Caco-2 (cell line): ENCODE data around the gene TMEM229B. TPM values are rescaled to one million over a fixed set of nuclear protein-coding genes. Genes with fewer than 3 reads are reported as not detected.

Source experiments
- BruUV-seq: library from RNA; stranded (reverse); fragments of 400-500 nt; replicated peaks from 2 replicates; lab custom pipeline; 2021; lab: Mats Ljungman, UMichigan
- CTCF ChIA-PET: fragments of 300-600 bp; sonication (Branson Sonifier 250); formaldehyde crosslinking; loops from one replicate; lab custom pipeline; 2022; ENCODE audit warnings: antibody characterized with exemption; lab: Charles Lee
- POLR2A ChIA-PET: fragments of 300-600 bp; sonication (Branson Sonifier 250); formaldehyde crosslinking; loops from one replicate; lab custom pipeline; 2022; ENCODE audit warnings: antibody characterized with exemption; lab: Charles Lee
- DNase-seq, 2 experiments: peaks; one replicate each; pipeline versions ENCODE4 v3.0.0 to v3.0.0-alpha.2; 2020 to 2022
- H3K27me3 ChIP-seq: replicated peaks from 2 replicates; pipeline ENCODE4 v1.6.0; 2011; ENCODE audit warnings: low read length; ENCODE audit not compliant: control insufficient read depth, insufficient read depth
- H3K36me3 ChIP-seq: 2 replicates; pipeline ENCODE4 v1.5.1; 2011; ENCODE audit warnings: low read length; ENCODE audit not compliant: control insufficient read depth, insufficient read depth
- H3K4me1 ChIP-seq: fragments of 250-450 bp; sonication (Bioruptor Pico); 2 replicates; pipeline ENCODE4 v1.5.1; 2020; ENCODE audit warnings: mild to moderate bottlenecking
- H3K4me3 ChIP-seq: 2 replicates; pipeline ENCODE4 v1.5.1; 2011; ENCODE audit warnings: low read depth, mild to moderate bottlenecking, control low read depth, low read length
- H3K9me3 ChIP-seq: fragments of 250-450 bp; sonication (Bioruptor Pico); 2 replicates; pipeline ENCODE4 v1.5.1; 2020; ENCODE audit warnings: mild to moderate bottlenecking, moderate library complexity
- H3K27ac Mint-ChIP-seq: one replicate; pipeline ENCODE4 v1.8.0; 2022; ENCODE audit warnings: mixed read lengths; ENCODE audit not compliant: unreplicated experiment
- H3K27me3 Mint-ChIP-seq: one replicate; pipeline ENCODE4 v1.8.0; 2022; ENCODE audit warnings: mixed read lengths; ENCODE audit not compliant: insufficient read depth, unreplicated experiment
- H3K36me3 Mint-ChIP-seq: one replicate; pipeline ENCODE4 v1.8.0; 2022; ENCODE audit warnings: mild to moderate bottlenecking, mixed read lengths; ENCODE audit not compliant: insufficient read depth, unreplicated experiment
- H3K4me1 Mint-ChIP-seq: one replicate; pipeline ENCODE4 v1.8.0; 2022; ENCODE audit warnings: low read depth, mixed read lengths; ENCODE audit not compliant: unreplicated experiment
- H3K4me3 Mint-ChIP-seq: one replicate; pipeline ENCODE4 v1.8.0; 2022; ENCODE audit warnings: mild to moderate bottlenecking, moderate library complexity, mixed read lengths; ENCODE audit not compliant: unreplicated experiment
- H3K9me3 Mint-ChIP-seq: one replicate; pipeline ENCODE4 v1.8.0; 2022; ENCODE audit warnings: mixed read lengths; ENCODE audit not compliant: unreplicated experiment
- CTCF ChIP-seq, 2 experiments: fragments of 200-600 bp in 1 of 2; IDR thresholded peaks; 1 replicate in 1 of 2; 2 replicates in 1 of 2; pipeline versions ENCODE4 v1.5.1 to v1.8.0; 2011 to 2022; ENCODE audit warnings: antibody characterized with exemption in 1 of 2, control low read depth in 1 of 2, inconsistent platforms in 1 of 2, low read depth in 1 of 2, low read length in 1 of 2, mild to moderate bottlenecking in 1 of 2, moderate library complexity in 1 of 2; ENCODE audit not compliant: insufficient read depth in 1 of 2, severe bottlenecking in 1 of 2, unreplicated experiment in 1 of 2
- intact Hi-C: fragments of 100-400 bp; cut with micrococcal nuclease; formaldehyde crosslinking; loops from one replicate; pipeline ENCODE4 v1.10.0; 2022; ENCODE audit not compliant: unreplicated experiment
- total RNA-seq: library from RNA; stranded (reverse); gene quantifications from 2 replicates; pipeline ENCODE4 v1.2.3, GENCODE V29; 2022

TMEM229B gene
- total RNA-seq, 1 experiment from 2014 or later, result not detected

DNA sequence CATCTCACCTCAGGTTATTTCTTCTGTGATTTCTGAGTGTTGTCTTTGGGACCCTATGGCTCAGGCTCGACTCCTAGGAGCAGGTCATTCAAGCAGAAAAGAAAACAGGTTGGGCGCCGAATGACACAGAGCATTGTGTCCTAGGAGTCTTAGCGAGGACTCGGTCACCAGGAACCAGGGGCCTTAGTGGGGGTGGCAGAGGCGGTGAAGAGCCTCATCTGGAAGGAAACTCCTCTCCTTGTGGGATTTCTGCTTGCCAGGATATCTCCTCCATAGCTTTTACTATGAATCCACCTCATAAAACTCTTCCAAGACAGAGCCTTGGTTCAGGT lies 45.2 kb upstream of the TMEM229B start:
- no peaks in the 10 kb centered on the region for H3K36me3 Mint-ChIP-seq
- no peaks in the 10 kb centered on the region for H3K27me3 Mint-ChIP-seq
- H3K4me3 Mint-ChIP-seq, result peak overlapping the region; percentile 79
- no peaks in the 10 kb centered on the region for H3K4me1 Mint-ChIP-seq
- intact Hi-C loops, result loop anchor here (1.0 kb wide), 1 partner anchor 8 kb away; no protein-coding TSS in a partner anchor
- no peak for DNase-seq
- no peak for TF ChIP-seq CTCF (IDR thresholded peaks at IDR 0.05; ENCODE audit: insufficient read depth in 1 of 2, low read depth in 1 of 2, low read length in 1 of 2, severe bottlenecking in 1 of 2, unreplicated experiment in 1 of 2)
- no TSS peak for BruUV-seq
- Histone ChIP-seq H3K27me3 (no peaks in the 10 kb centered on the region), H3K9me3 (no peaks in the 10 kb centered on the region), H3K4me3 (peak overlapping the region; percentile 87), H3K36me3 (no peaks in the 10 kb centered on the region), H3K4me1 (peaks cover 8% of the 10 kb centered on the region)
- ChIA-PET POLR2A (interaction anchor here (0.6 to 1.6 kb wide), 5 partner anchors 8 to 283 kb away, joined by 3 to 20 read pairs (median 4); partner anchors contain the start of genes RDH11 and ZFYVE26), CTCF (interaction anchor here (1.7 to 3.2 kb wide), 4 partner anchors 8 to 171 kb away, joined by 7 to 18 read pairs (median 8); no protein-coding TSS in a partner anchor)
- no peak overlapping the region for H3K27ac Mint-ChIP-seq
- no peaks in the 10 kb centered on the region for H3K9me3 Mint-ChIP-seq

GRCh38 chr14:67532998-67533753 lies 44.7 kb upstream of the TMEM229B start, which contains the start of gene PLEKHH1:
PLEKHH1 (plus strand) TSS chr14:67533290; CDS start chr14:67541868, 8,578 bp downstream.
- ChIA-PET CTCF (interaction anchor here (1.7 to 3.2 kb wide), 4 partner anchors 9 to 171 kb away, joined by 7 to 18 read pairs (median 8); no protein-coding TSS in a partner anchor), POLR2A (interaction anchor here (0.5 to 1.6 kb wide), 6 partner anchors 8 to 174 kb away, joined by 4 to 20 read pairs (median 5); partner anchors contain the start of genes ATP6V1D and RDH11)
- Histone ChIP-seq H3K4me1 (peaks cover 8% of the 10 kb centered on the region), H3K4me3 (peak within 1 kb of the TSS; percentile 87), H3K36me3 (no peaks in the 10 kb centered on the region), H3K27me3 (no peaks in the 10 kb centered on the region), H3K9me3 (no peaks in the 10 kb centered on the region)
- Mint-ChIP-seq H3K27me3 (no peaks in the 10 kb centered on the region), H3K27ac (no peak within 1 kb of the TSS), H3K9me3 (no peaks in the 10 kb centered on the region), H3K4me3 (peak within 1 kb of the TSS; percentile 79), H3K4me1 (no peaks in the 10 kb centered on the region), H3K36me3 (no peaks in the 10 kb centered on the region)
- DNase-seq, result peak; percentile 84 to 86
- intact Hi-C loops, result loop anchor here (1.0 kb wide), 1 partner anchor 8 kb away; no protein-coding TSS in a partner anchor
- TF ChIP-seq CTCF (IDR thresholded peaks at IDR 0.05; ENCODE audit: insufficient read depth in 1 of 2, low read depth in 1 of 2, low read length in 1 of 2, severe bottlenecking in 1 of 2, unreplicated experiment in 1 of 2), result no peak
- no TSS peak for BruUV-seq

DNA sequence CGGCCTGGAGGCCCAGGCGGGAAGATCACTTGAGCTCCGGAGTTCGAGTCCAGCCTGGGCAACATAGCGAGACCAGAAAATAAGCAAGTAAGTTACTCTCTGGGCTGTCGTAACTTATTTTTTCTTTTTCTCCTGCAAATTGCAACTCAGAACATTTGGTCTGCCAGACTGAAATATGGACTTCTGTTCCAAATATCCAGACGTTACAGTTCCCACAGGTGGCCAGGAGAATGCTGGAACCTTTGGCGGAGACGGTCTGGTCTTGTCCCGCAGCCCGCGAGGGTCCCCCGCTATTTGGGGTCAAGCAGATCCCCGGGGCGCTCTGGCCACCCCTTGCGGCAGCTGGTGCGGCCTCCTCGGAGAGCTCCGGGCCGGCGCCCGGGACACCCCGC lies 44.1 kb upstream of the TMEM229B start:
- Mint-ChIP-seq H3K27ac (no peak overlapping the region), H3K9me3 (no peaks in the 10 kb centered on the region), H3K4me3 (peak overlapping the region; percentile 79), H3K4me1 (no peaks in the 10 kb centered on the region), H3K36me3 (no peaks in the 10 kb centered on the region), H3K27me3 (no peaks in the 10 kb centered on the region)
- no peak for DNase-seq
- H3K36me3 ChIP-seq, result no peaks in the 10 kb centered on the region
- peaks cover 8% of the 10 kb centered on the region for H3K4me1 ChIP-seq
- H3K9me3 ChIP-seq, result no peaks in the 10 kb centered on the region
- ChIA-PET POLR2A (interaction anchor here (0.5 to 1.6 kb wide), 5 partner anchors 9 to 173 kb away, joined by 4 to 20 read pairs (median 5); partner anchors contain the start of gene ATP6V1D), CTCF (interaction anchor here (1.7 to 3.2 kb wide), 4 partner anchors 9 to 172 kb away, joined by 7 to 18 read pairs (median 8); no protein-coding TSS in a partner anchor)
- peak overlapping the region; percentile 87 for H3K4me3 ChIP-seq
- H3K27me3 ChIP-seq, result no peaks in the 10 kb centered on the region
- TF ChIP-seq CTCF (IDR thresholded peaks at IDR 0.05; ENCODE audit: insufficient read depth in 1 of 2, low read depth in 1 of 2, low read length in 1 of 2, severe bottlenecking in 1 of 2, unreplicated experiment in 1 of 2), result no peak
- BruUV-seq, result TSS peak; percentile 71
- intact Hi-C loops, result no loop called here
